ENCODE data around the gene PSMG4. TPM values are rescaled to one million over a fixed set of nuclear protein-coding genes. Genes with fewer than 3 reads are reported as not detected.

The PSMG4 gene
- total and polyA plus RNA-seq, 9 of the 15 experiments (the other 6 are each of a cell fraction or from before 2014, with no cell fraction given), result 12.9 to 185 (median 52.0) TPM

- TF ChIP-seq AFF4 (CRISPR knock-in tag; IDR thresholded peaks at IDR 0.05) (peak; percentile 80; the same call in 1 of the 2 replicates), MCM2 (IDR thresholded peaks at IDR 0.05; ENCODE audit: low read depth) (no peak), ZNF778 (CRISPR knock-in tag; IDR thresholded peaks at IDR 0.05) (no peak), PURB (CRISPR knock-in tag; IDR thresholded peaks at IDR 0.05; ENCODE audit: low read depth) (no peak), MEF2A (IDR thresholded peaks at IDR 0.05; ENCODE audit: control insufficient read depth, low read depth, low read length) (no peak), CC2D1A (IDR thresholded peaks at IDR 0.05) (0 out of 2 replicates have a peak, but pooled peaks have one; percentile 20), CTCFL (IDR thresholded peaks at IDR 0.05; ENCODE audit: borderline replicate concordance, insufficient read depth, low read depth, low read length, poor library complexity, severe bottlenecking) (peak; percentile 7), CHD1 (IDR thresholded peaks at IDR 0.05; ENCODE audit: low read length) (peak; percentile 2), PKNOX1 (IDR thresholded peaks at IDR 0.05) (peak; percentile 27; the same call in 1 of the 2 replicates), TFE3 (CRISPR knock-in tag; IDR thresholded peaks at IDR 0.05) (no peak)
These were observed 778 bp downstream of the PSMG4 start (continued) for GRCh38 chr6:3259491-3259958.
